Trophoblast cell (in vitro differentiated cells and primary cell): ENCODE results near the gene ADRA2B.

Experiments
- DNase-seq, 2 donors: peaks; one replicate each; pipeline ENCODE4 v3.0.0-alpha.2; 2016
- H2AFZ ChIP-seq: 2 replicates; pipeline ENCODE4 v1.6.1; 2013; ENCODE audit warnings: low read length, moderate library complexity, mild to moderate bottlenecking; ENCODE audit not compliant: insufficient read depth, poor library complexity
- H2AK5ac ChIP-seq: 2 replicates; pipeline ENCODE4 v1.6.1; 2013; ENCODE audit warnings: mild to moderate bottlenecking, low read length
- H2BK120ac ChIP-seq: 2 replicates; pipeline ENCODE4 v1.6.1; 2013; ENCODE audit warnings: low read length, mild to moderate bottlenecking, moderate library complexity; ENCODE audit not compliant: insufficient read depth, poor library complexity
- H2BK12ac ChIP-seq: 2 replicates; pipeline ENCODE4 v1.6.1; 2013; ENCODE audit warnings: mild to moderate bottlenecking, low read length, moderate library complexity
- H2BK5ac ChIP-seq: 2 replicates; pipeline ENCODE4 v1.6.1; 2013; ENCODE audit warnings: low read length, low read depth, moderate library complexity, mild to moderate bottlenecking; ENCODE audit not compliant: poor library complexity
- H3K14ac ChIP-seq: 2 replicates; pipeline ENCODE4 v1.6.1; 2013; ENCODE audit warnings: mild to moderate bottlenecking, low read length
- H3K18ac ChIP-seq: 2 replicates; pipeline ENCODE4 v1.6.1; 2013; ENCODE audit warnings: mild to moderate bottlenecking, low read length
- H3K23ac ChIP-seq: 2 replicates; pipeline ENCODE4 v1.6.1; 2013; ENCODE audit warnings: low read length
- H3K27ac ChIP-seq: 2 replicates; pipeline ENCODE4 v1.5.1; 2013; ENCODE audit warnings: low read depth, mild to moderate bottlenecking, inconsistent platforms, low read length, moderate library complexity
- H3K27me3 ChIP-seq: 2 replicates; pipeline ENCODE4 v1.6.1; 2013; ENCODE audit warnings: inconsistent platforms, mild to moderate bottlenecking, low read length, moderate library complexity; ENCODE audit not compliant: insufficient read depth
- H3K36me3 ChIP-seq, 2 experiments: 1 replicate in 1 of 2; 2 replicates in 1 of 2; pipeline ENCODE4 v1.6.1; 2013; ENCODE audit warnings: low read length in 2 of 2, mild to moderate bottlenecking in 2 of 2, moderate library complexity in 1 of 2; ENCODE audit not compliant: insufficient read depth in 2 of 2, control insufficient read depth in 1 of 2
- H3K4ac ChIP-seq: 2 replicates; pipeline ENCODE4 v1.6.1; 2013; ENCODE audit warnings: low read depth, mild to moderate bottlenecking, low read length, moderate library complexity
- H3K4me1 ChIP-seq, 2 experiments: 1 replicate in 1 of 2; 2 replicates in 1 of 2; pipeline ENCODE4 v1.6.1; 2013; ENCODE audit warnings: low read length in 2 of 2, mild to moderate bottlenecking in 2 of 2, moderate library complexity in 1 of 2; ENCODE audit not compliant: insufficient read depth in 2 of 2, control insufficient read depth in 1 of 2
- H3K4me2 ChIP-seq: 2 replicates; pipeline ENCODE4 v1.6.1; 2013; ENCODE audit warnings: inconsistent platforms, mild to moderate bottlenecking, low read length, moderate library complexity
- H3K4me3 ChIP-seq: 2 replicates; pipeline ENCODE4 v1.5.1; 2013; ENCODE audit warnings: mild to moderate bottlenecking, low read depth, low read length, inconsistent platforms
- H3K79me1 ChIP-seq: one replicate; pipeline ENCODE4 v1.6.1; 2013; ENCODE audit warnings: low read length
- H3K79me2 ChIP-seq: 2 replicates; pipeline ENCODE4 v1.6.1; 2013; ENCODE audit warnings: low read length, mild to moderate bottlenecking; ENCODE audit not compliant: control insufficient read depth, insufficient read depth, poor library complexity
- H3K9ac ChIP-seq: 2 replicates; pipeline ENCODE4 v1.6.1; 2013; ENCODE audit warnings: mild to moderate bottlenecking, low read length
- H3K9me3 ChIP-seq: 2 replicates; pipeline ENCODE4 v1.6.1; 2013; ENCODE audit warnings: low read depth, mild to moderate bottlenecking, control low read depth, inconsistent platforms, low read length; ENCODE audit not compliant: insufficient read depth
- H4K12ac ChIP-seq: 2 replicates; pipeline ENCODE4 v1.6.1; 2013; ENCODE audit warnings: low read depth, mild to moderate bottlenecking, low read length, moderate library complexity
- H4K8ac ChIP-seq: 2 replicates; pipeline ENCODE4 v1.6.1; 2013; ENCODE audit warnings: low read depth, mild to moderate bottlenecking, low read length, moderate library complexity
- H4K91ac ChIP-seq: one replicate; pipeline ENCODE4 v1.6.1; 2013; ENCODE audit warnings: low read depth, mild to moderate bottlenecking, low read length, moderate library complexity
- WGBS: extraction: QIAGEN DNeasy Blood & Tissue Kit; methylation state at CpG from one replicate; pipeline ENCODE4 v1.1.7; 2013; ENCODE audit warnings: missing lambda C conversion rate; ENCODE audit not compliant: insufficient read length, insufficient coverage; ENCODE audit errors: extremely low coverage; 5-methylcytosine and 5-hydroxymethylcytosine counted together

The ADRA2B gene

GRCh38 chr2:96138179-96139145 is 22.1 kb upstream of the ADRA2B start, which contains the start of gene ASTL:
Gene ASTL (minus strand): TSS chr2:96138502. CDS start chr2:96138436, 66 bp downstream.
- Histone ChIP-seq H3K36me3 (peaks cover 0 to 2% of the 10 kb centered on the region in 2 experiments), H2BK5ac (no peak within 1 kb of the TSS), H3K79me1 (no peaks in the 10 kb centered on the region), H2BK12ac (no peak within 1 kb of the TSS), H3K23ac (no peak within 1 kb of the TSS), H4K12ac (no peak within 1 kb of the TSS), H3K9ac (no peak within 1 kb of the TSS), H3K4ac (no peak within 1 kb of the TSS), H4K91ac (no peak within 1 kb of the TSS), H2BK120ac (no peak within 1 kb of the TSS), H3K27ac (no peak within 1 kb of the TSS), H3K27me3 (no peaks in the 10 kb centered on the region), H3K14ac (no peak within 1 kb of the TSS), H3K4me1 (no peaks in the 10 kb centered on the region), H4K8ac (no peak within 1 kb of the TSS), H2AFZ (no peak within 1 kb of the TSS), H2AK5ac (no peak within 1 kb of the TSS), H3K79me2 (no peaks in the 10 kb centered on the region), H3K18ac (no peak within 1 kb of the TSS), H3K4me2 (no peak within 1 kb of the TSS), H3K4me3 (no peak within 1 kb of the TSS), H3K9me3 (peaks cover 5% of the 10 kb centered on the region)
- DNase-seq = peak in 1 of 2 donors; percentile 56
- WGBS = no CpG with 5 or more reads among the region's 17 CpGs

- no peaks in the 10 kb centered on the region for H3K79me2 ChIP-seq
- no peak overlapping the region for H2BK120ac ChIP-seq
- no peak overlapping the region for H2BK5ac ChIP-seq
- no peak overlapping the region for H3K14ac ChIP-seq
- H3K9me3 ChIP-seq = peaks cover 5% of the 10 kb centered on the region
- WGBS = no CpG with 5 or more reads among the region's 15 CpGs
- no peak overlapping the region for H3K18ac ChIP-seq
- no peak overlapping the region for H3K4me3 ChIP-seq
- no peak overlapping the region for H4K8ac ChIP-seq
- no peak overlapping the region for H3K27ac ChIP-seq
- no peaks in the 10 kb centered on the region for H3K4me1 ChIP-seq
- DNase-seq = no peak
- H3K4me2 ChIP-seq = no peak overlapping the region
- H4K12ac ChIP-seq = no peak overlapping the region
- no peak overlapping the region for H2BK12ac ChIP-seq
- no peak overlapping the region for H4K91ac ChIP-seq
- H2AFZ ChIP-seq = no peak overlapping the region
- H3K36me3 ChIP-seq = no peaks in the 10 kb centered on the region
- no peak overlapping the region for H3K23ac ChIP-seq
- H3K27me3 ChIP-seq = no peaks in the 10 kb centered on the region
- no peaks in the 10 kb centered on the region for H3K79me1 ChIP-seq
- no peak overlapping the region for H3K9ac ChIP-seq
- no peak overlapping the region for H2AK5ac ChIP-seq
- no peak overlapping the region for H3K4ac ChIP-seq
Observed at GRCh38 chr2:96137321-96138178, 21.2 kb upstream of the ADRA2B start.

GRCh38 chr2:96136129-96136720 is 19.9 kb upstream of the ADRA2B start:
- Histone ChIP-seq H4K12ac (no peak overlapping the region), H3K23ac (no peak overlapping the region), H2AK5ac (no peak overlapping the region), H3K4me1 (no peaks in the 10 kb centered on the region), H2AFZ (no peak overlapping the region), H3K9me3 (peaks cover 5% of the 10 kb centered on the region), H4K91ac (no peak overlapping the region), H3K79me1 (no peaks in the 10 kb centered on the region), H2BK12ac (no peak overlapping the region), H3K4ac (no peak overlapping the region), H3K18ac (no peak overlapping the region), H3K27ac (no peak overlapping the region), H3K14ac (no peak overlapping the region), H3K79me2 (no peaks in the 10 kb centered on the region), H3K36me3 (no peaks in the 10 kb centered on the region), H2BK5ac (no peak overlapping the region), H3K27me3 (no peaks in the 10 kb centered on the region), H4K8ac (no peak overlapping the region), H3K4me2 (no peak overlapping the region), H3K4me3 (no peak overlapping the region), H2BK120ac (no peak overlapping the region), H3K9ac (no peak overlapping the region)
- no peak for DNase-seq
- WGBS = no CpG with 5 or more reads among the region's 8 CpGs

- Histone ChIP-seq H2AFZ (no peak overlapping the region), H2BK12ac (no peak overlapping the region), H3K79me1 (no peaks in the 10 kb centered on the region), H3K36me3 (no peaks in the 10 kb centered on the region), H3K18ac (no peak overlapping the region), H3K27ac (no peak overlapping the region), H4K12ac (no peak overlapping the region), H4K8ac (no peak overlapping the region), H3K4ac (no peak overlapping the region), H3K14ac (no peak overlapping the region), H2AK5ac (no peak overlapping the region), H4K91ac (no peak overlapping the region), H3K9me3 (peaks cover 5% of the 10 kb centered on the region), H3K9ac (no peak overlapping the region), H3K4me2 (no peak overlapping the region), H3K4me3 (no peak overlapping the region), H3K23ac (no peak overlapping the region), H2BK5ac (no peak overlapping the region), H3K79me2 (no peaks in the 10 kb centered on the region), H2BK120ac (no peak overlapping the region), H3K27me3 (no peaks in the 10 kb centered on the region), H3K4me1 (no peaks in the 10 kb centered on the region)
- WGBS = no CpG with 5 or more reads among the region's 5 CpGs
- no peak for DNase-seq
Observed at GRCh38 chr2:96135621-96136020, 19.2 kb upstream of the ADRA2B start.
